Large intestine (tissue), 3 donors: ENCODE measurements around the gene ARHGAP1. TPM values are rescaled to one million over a fixed set of nuclear protein-coding genes. Genes with fewer than 3 reads are reported as not detected.

Experiments
- DNase-seq, 2 donors: peaks; one replicate each; pipeline versions ENCODE4 v3.0.0 to v3.0.0-alpha.2; 2013
- H3K27ac ChIP-seq: one replicate; pipeline ENCODE4 v1.5.1; 2013; ENCODE audit warnings: low read length
- H3K27me3 ChIP-seq: 2 replicates; pipeline ENCODE4 v1.6.1; 2013; ENCODE audit warnings: low read length; ENCODE audit not compliant: control insufficient read depth, insufficient read depth
- H3K36me3 ChIP-seq: 2 replicates; pipeline ENCODE4 v1.6.1; 2013; ENCODE audit warnings: low read length; ENCODE audit not compliant: control insufficient read depth, insufficient read depth
- H3K4me1 ChIP-seq: one replicate; pipeline ENCODE4 v1.6.1; 2013; ENCODE audit warnings: low read length; ENCODE audit not compliant: control insufficient read depth, insufficient read depth
- H3K4me3 ChIP-seq: one replicate; pipeline ENCODE4 v1.5.1; 2013; ENCODE audit warnings: low read length
- H3K9me3 ChIP-seq: one replicate; pipeline ENCODE4 v1.6.1; 2013; ENCODE audit warnings: mild to moderate bottlenecking, low read depth, low read length, moderate library complexity; ENCODE audit not compliant: control insufficient read depth
- WGBS: methylation state at CpG from one replicate; pipeline ENCODE4 v1.1.5; 2013; ENCODE audit warnings: low lambda C conversion rate; ENCODE audit not compliant: insufficient coverage; 5-methylcytosine and 5-hydroxymethylcytosine counted together
- polyA plus RNA-seq: library from polyadenylated mRNA; unstranded; fragments of 120-200 nt; gene quantifications from one replicate; pipeline ENCODE4 v1.2.1, GENCODE V29; 2013

The ARHGAP1 gene
- polyA plus RNA-seq, 1 donor: 47.2 TPM

DNA sequence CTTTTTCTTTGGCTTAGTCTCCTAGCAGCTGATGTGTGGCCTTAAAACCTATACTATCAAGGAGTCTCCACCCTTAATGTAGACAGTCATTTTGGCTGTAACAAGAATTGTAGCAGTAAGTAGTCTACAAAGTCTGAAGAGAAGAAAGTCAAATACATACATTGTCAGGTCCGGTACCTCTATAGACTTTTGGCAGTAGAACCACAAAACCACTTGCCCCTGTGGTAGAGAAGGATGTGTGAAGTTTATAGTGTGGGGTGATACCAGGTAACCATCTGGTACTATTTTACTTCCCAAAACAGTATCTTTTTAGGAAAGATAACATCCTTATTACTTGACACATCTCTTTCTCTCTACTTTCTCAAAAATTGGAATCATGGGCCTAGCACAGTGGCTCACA is 67.9 kb downstream of the ARHGAP1 start:
- 100% methylated on average over 1 of the region's 1 CpG for WGBS
- Histone ChIP-seq H3K4me3 (no peak overlapping the region), H3K27me3 (no peaks in the 10 kb centered on the region), H3K9me3 (no peaks in the 10 kb centered on the region), H3K4me1 (no peaks in the 10 kb centered on the region), H3K36me3 (peaks cover 34% of the 10 kb centered on the region), H3K27ac (no peak overlapping the region)
- DNase-seq: no peak

DNA sequence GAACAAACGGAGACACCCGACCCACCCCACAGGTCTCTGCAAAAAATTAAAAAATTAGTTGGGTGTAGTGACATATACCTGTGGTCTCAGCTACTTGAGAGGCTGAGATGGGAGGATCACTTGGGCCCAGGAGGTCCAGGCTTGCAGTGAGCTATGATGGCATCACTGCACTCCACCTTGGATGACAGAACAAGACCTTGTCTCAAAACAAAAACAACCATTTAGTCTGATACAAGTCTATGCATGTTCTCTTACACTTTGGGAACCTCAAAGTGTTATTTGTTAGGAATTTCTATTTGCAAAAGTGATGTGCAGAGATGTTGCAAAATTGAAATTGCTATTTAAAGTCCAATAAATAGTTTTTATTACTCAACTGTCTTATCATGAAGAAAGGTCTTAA is 68.7 kb downstream of the ARHGAP1 start:
- no peak for DNase-seq
- Histone ChIP-seq H3K27ac (no peak overlapping the region), H3K36me3 (peaks cover 36% of the 10 kb centered on the region), H3K4me1 (no peaks in the 10 kb centered on the region), H3K9me3 (no peaks in the 10 kb centered on the region), H3K4me3 (no peak overlapping the region), H3K27me3 (no peaks in the 10 kb centered on the region)
- WGBS: no CpG with 5 or more reads among the region's 2 CpGs

DNA sequence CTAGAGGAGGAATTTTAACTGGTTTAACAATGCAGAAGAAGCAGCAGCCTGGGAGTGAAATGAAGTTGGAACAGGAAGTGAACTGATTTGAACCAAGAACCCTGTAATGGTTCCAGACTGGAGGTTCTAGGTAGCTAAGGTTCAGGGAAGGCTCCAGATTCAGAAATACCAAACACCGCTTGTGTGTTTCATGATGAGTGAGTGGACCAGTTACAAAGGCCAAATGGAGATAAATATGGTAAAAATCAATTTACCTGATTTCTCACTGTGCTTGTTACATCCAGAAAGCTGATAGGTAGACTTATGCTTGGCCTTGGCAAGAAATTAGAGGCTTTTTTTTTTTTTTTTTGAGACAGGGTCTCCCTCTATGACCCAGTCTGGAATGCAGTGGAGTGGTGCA is 70.2 kb downstream of the ARHGAP1 start:
- no peak for DNase-seq
- Histone ChIP-seq H3K4me1 (no peaks in the 10 kb centered on the region), H3K4me3 (no peak overlapping the region), H3K27ac (no peak overlapping the region), H3K9me3 (no peaks in the 10 kb centered on the region), H3K36me3 (peaks cover 44% of the 10 kb centered on the region), H3K27me3 (no peaks in the 10 kb centered on the region)
- WGBS: no CpG with 5 or more reads among the region's 1 CpG

DNA sequence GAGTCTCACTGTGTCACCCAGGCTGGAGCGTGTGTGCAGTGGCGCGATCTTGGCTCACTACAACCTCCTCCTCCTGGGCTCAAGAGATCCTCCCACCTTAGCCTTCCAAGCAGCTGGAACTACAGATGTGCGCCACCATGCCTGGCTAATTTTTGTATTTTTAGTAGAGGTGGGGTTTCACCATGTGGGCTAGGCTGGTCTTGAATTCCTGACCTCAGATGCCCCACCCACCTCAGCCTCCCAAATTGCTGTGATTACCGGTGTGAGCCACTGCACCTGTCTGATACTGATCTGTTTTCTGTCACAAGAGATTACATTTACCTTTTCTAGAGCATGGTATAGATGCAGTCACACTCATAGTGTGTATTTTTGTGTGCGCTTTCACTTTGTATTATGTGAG is 71.5 kb downstream of the ARHGAP1 start:
- DNase-seq: no peak
- no peaks in the 10 kb centered on the region for H3K27me3 ChIP-seq
- peaks cover 54% of the 10 kb centered on the region for H3K36me3 ChIP-seq
- H3K4me3 ChIP-seq: no peak overlapping the region
- WGBS: no CpG with 5 or more reads among the region's 6 CpGs
- no peak overlapping the region for H3K27ac ChIP-seq
- no peaks in the 10 kb centered on the region for H3K9me3 ChIP-seq
- no peaks in the 10 kb centered on the region for H3K4me1 ChIP-seq

Other genes with a start within 250 kb of the ARHGAP1 start
- 20.2 TPM for gene AMBRA1, start 106.6 kb downstream of the ARHGAP1 start, polyA plus RNA-seq
- gene HARBI1, start 83.4 kb downstream of the ARHGAP1 start, polyA plus RNA-seq: 5.4 TPM
- 52.9 TPM for gene ATG13, start 83.1 kb downstream of the ARHGAP1 start, polyA plus RNA-seq
- gene ZNF408, start 412 bp upstream of the ARHGAP1 start, polyA plus RNA-seq: 9.5 TPM
- gene F2, start 18.6 kb upstream of the ARHGAP1 start, polyA plus RNA-seq: 0.28 TPM
- 52.5 TPM for gene CKAP5, start 145.7 kb upstream of the ARHGAP1 start, polyA plus RNA-seq
- gene LRP4, start 217.9 kb upstream of the ARHGAP1 start, polyA plus RNA-seq: 15.6 TPM
- 32.9 TPM for gene CSTPP1, start 236.1 kb upstream of the ARHGAP1 start, polyA plus RNA-seq